GM18909 (cell line): ENCODE measurements around the gene IFI30.

ENCODE experiments used
- ATAC-seq: cut with Tn5 transposase; IDR thresholded peaks from one replicate; pipeline ENCODE4 v1.9.1; 2021; ENCODE audit warnings: mild to moderate bottlenecking; ENCODE audit not compliant: unreplicated experiment, poor library complexity

IFI30 gene

GRCh38 chr19:18173572-18174288 lies at the start of gene IFI30:
Gene IFI30, plus strand, starts transcription at chr19:18173813. Its CDS starts 29 bp downstream, at chr19:18173842.
- ATAC-seq: peak; percentile 49

DNA sequence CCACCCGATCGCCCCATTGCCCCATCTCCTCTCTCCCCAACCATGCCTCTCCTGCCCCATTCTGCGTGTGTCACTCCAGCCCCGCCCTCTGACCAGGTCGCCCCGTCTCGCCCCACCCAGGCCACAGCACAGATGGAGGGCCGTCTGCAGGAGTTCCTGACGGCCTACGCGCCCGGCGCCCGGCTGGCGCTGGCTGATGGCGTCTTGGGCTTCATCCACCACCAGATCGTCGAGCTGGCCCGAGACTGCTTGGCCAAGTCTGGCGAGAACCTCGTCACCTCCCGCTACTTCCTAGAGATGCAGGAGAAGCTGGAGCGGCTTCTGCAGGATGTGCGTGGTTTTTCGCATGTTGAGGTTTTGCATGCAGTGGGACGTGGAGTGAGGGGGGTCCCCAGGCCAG lies 49.8 kb upstream of the IFI30 start:
- ATAC-seq: no peak

DNA sequence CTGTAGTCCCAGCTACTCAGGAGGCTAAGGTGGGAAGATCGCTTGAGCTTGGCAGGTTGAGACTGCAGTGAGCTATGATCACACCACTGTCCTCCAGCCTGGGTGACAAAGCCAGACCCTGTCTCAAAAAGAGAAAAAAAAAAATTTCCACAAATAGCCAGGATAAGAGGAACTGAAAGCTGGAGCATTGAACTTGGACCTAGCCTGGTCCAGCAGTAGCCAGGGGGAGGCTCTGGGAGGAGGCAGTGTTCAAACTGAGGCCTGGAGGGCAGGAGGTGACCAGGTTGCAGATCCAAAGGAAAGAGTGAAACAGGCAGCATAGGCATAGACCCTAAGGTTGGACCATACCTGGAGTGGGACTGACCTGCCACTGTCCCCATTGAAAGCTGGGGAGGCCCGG lies 47.5 kb upstream of the IFI30 start:
- no peak for ATAC-seq

DNA sequence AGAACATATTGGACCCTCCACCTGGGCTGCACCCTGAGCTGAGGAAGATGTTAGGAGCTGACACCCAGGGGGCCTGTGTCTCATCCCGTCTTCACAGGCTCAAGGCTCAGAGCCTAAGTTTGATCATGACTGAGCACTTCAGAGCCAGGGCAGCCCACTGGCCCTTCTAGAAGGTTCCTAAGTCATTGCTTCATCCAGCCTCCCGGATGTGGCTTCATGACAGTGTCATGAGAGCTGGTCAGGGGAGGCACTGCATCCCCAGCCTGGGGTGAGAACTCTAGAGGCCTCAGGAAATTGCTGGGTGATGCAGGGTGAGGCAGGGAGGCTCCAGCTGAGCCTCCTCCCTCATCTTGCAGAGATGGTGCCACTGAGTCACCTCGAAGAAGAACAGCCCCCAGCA lies 45.6 kb upstream of the IFI30 start:
- no peak for ATAC-seq

DNA sequence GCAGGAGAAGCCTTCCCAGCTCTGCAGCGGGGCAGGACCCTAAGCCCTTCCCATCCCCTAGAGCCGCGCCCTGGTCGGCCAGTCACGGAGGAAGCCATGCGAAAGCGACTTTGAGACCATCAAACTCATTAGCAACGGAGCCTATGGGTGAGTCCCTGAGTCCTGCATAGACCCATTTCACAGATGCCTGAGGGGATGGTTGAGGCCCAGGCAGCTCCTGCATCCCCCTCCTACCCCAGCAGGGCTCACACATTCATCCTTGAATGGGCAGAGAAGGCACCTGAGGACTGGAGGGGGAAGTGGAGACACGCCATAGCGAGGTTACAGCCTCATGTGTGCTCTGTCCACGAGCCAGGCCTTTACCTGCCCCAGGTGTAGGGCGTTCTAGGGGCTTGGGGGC lies 44.8 kb upstream of the IFI30 start:
- ATAC-seq: no peak

DNA sequence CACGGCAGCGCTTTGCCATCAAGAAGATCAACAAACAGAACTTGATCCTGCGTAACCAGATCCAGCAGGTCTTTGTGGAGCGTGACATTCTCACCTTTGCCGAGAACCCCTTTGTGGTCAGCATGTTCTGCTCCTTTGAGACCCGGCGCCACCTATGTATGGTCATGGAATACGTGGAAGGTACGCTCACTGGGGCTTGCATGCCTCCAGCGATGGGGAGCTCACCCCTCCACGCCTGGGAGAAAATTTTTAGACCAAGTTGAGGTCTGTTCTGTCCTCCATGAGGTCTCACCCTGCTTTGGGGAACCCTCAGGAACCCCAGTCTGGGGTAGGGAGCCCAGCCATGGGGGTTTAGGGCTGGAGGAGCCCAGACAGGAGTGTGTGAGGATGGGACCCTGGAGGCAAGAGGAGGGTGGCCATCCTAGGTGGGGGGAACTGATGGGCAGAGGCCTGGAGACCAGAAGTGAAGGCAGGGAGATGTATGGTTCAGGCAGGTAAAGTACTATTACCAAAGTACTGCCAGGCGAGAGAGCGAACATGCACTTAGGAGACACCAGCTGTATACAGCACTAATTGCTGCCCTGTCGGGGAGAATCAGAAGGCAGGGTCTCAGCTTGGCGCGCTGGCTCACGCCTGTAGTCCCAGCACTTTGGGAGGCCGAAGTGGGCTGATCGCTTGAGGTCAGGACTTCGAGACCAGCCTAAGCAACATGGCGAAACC lies 42.9 kb upstream of the IFI30 start:
- no peak for ATAC-seq

DNA sequence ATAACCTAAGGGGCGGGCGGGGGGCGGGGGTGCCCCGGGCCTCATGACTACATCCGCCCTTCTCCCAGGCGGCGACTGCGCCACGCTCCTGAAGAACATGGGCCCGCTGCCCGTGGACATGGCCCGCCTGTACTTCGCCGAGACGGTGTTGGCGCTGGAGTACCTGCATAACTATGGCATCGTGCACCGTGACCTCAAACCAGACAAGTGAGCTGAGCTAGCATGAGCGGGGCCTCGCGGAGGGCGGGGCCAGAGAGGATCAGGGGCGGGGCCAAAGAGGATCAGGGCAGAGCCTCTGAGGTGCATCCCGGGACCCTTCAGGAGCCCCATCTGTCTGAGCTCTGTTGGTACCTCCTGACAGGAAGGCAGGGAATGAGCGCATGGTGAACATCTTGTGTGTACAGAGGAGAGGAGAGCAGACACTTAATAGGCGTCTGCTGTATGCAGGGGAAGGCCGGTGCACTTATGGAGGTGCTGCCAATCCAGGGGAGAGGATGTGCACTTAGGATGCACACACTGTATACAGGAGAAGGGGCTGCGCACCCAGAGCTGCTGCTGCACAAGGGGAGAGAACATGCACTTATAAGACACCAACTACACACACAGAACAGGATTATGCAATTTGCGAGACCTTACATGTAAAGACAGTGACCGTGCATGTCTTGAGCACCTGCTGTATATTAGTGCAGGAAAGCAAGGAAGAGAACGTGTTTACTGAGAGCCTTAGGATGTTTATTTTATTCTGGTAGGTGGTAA lies 41.6 kb upstream of the IFI30 start:
- no peak for ATAC-seq

GRCh38 chr19:18135712-18136584 lies 37.7 kb upstream of the IFI30 start:
- no peak for ATAC-seq

- ATAC-seq: no peak
These were observed 36.4 kb upstream of the IFI30 start for GRCh38 chr19:18137242-18137641.

- ATAC-seq: no peak
These were observed 35.8 kb upstream of the IFI30 start for GRCh38 chr19:18137657-18138339.

GRCh38 chr19:18140473-18140872 lies 33.1 kb upstream of the IFI30 start:
- ATAC-seq: no peak

- ATAC-seq: no peak
These were observed 32.6 kb upstream of the IFI30 start for GRCh38 chr19:18141031-18141430.

DNA sequence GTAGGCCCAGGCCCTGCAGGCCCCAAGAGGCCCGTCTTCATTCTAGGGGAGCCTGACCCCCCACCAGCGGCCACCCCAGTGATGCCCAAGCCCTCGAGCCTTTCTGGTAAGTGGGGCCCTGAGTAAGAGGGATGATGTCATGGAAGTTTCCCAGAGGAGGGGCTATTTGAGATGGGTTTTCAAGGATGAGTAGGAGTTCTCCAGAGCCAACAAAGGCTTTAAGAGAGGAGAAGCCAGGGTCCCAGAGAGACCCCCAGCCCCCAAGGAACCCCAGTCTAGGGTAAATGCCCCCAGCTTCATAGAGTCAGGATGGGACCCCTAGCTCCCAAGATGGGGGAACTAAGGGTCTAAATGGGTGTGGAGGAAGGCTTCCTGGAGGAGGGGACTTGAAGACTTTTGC lies 29.7 kb upstream of the IFI30 start:
- no peak for ATAC-seq

GRCh38 chr19:18144361-18144760 lies 29.3 kb upstream of the IFI30 start:
- no peak for ATAC-seq

- no peak for ATAC-seq
These were observed 28.7 kb upstream of the IFI30 start for GRCh38 chr19:18144906-18145305.

- ATAC-seq: no peak
These were observed 28.1 kb upstream of the IFI30 start for GRCh38 chr19:18145391-18145999.

DNA sequence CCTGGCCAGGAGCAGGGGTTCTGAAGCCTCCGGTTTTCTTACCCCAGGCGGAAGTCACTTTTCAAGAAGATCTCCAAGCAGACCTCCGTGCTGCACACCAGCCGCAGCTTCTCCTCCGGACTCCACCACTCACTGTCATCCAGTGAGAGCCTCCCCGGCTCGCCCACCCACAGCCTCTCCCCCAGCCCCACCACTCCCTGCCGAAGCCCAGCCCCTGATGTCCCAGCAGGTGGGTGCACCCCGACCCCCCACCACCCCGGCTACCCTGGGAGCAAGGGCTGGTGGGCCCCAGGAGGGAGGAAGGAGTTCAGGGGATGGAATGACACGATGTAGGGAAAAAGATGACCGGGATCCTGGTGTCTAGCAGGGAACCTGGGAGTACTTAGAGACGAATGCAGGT lies 26.2 kb upstream of the IFI30 start:
- ATAC-seq: no peak

GRCh38 chr19:18149596-18149975 lies 24.0 kb upstream of the IFI30 start:
- no peak for ATAC-seq
